HG02678 (cell line): ENCODE measurements around the gene STARD13.

ENCODE experiments used
- ATAC-seq: cut with Tn5 transposase; IDR thresholded peaks from one replicate; pipeline ENCODE4 v1.9.1; 2021; ENCODE audit warnings: mild to moderate bottlenecking, moderate library complexity; ENCODE audit not compliant: unreplicated experiment

Gene STARD13

DNA sequence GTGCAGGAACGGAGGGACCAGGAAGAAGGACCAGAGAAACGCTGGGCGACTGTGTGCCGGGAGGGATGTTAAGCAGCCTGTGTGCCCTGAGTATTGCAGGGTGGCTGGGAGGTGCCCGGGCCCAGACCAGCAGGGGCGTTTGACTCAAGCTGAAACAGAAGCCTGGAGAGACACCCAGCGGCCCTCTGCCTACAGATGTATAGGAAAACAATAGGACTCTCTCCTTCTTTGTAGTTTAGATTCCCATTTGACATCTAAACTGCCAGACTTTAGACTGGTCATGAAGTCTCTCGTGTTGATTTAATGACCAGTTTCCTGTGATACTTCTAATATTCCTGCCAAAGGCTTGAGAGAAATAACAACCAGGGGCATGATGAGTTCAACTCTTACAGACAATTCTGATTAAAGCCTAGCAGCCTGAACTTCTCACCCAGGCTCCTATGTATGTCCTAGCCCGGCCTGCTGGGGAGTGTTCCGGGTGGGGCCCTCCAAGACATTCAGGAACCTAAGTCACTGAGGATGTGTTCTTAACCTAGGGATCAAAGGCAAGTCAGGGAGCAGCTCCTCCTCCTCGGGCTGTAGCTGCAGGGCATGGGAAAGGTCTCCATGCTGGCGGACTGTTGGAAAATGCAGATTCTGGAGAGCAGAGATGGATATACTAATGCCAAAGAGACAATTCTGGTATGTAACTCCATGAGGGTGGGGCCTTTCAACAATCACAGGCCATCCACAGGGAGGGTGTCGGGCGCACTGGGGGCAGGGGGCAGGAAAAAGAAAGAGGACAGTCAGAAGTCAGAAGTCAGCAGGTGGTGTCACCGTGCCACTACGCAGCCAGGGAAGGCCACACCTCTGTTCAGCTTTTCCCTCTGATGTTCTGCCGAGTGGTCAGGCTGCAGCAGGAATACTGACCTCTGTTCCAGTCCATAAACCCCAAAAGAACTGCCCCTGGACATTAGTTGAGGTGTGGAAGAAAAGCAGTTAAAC, 131.8 kb downstream of the STARD13 start:
- ATAC-seq: no peak

- no peak for ATAC-seq
Measured at GRCh38 chr13:33152389-33152788, 133.2 kb downstream of the STARD13 start.

- no peak for ATAC-seq
Measured at GRCh38 chr13:33150662-33151061, 134.9 kb downstream of the STARD13 start.

GRCh38 chr13:33150126-33150525, 135.4 kb downstream of the STARD13 start:
- ATAC-seq: no peak

DNA sequence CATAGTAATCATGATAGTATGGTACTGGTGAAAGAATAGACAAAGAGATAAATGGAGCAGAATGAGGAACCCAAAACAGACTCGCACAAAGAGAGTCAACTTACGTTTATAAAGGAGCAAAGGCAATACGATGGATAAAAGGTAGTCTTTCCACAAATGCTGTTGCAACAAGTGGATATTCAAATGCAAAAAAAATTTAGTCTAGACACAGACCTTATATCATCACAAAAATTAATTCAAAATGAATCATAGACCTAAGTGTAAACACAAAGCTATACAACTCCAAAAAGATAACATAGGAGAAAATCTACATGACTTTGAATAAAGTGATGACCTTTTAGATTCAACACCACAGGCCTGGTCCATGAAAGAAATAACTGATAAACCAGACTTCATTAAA, 137.7 kb downstream of the STARD13 start:
- ATAC-seq: no peak

- ATAC-seq: peak; percentile 79
Measured at GRCh38 chr13:33146843-33147611, 138.5 kb downstream of the STARD13 start.

DNA sequence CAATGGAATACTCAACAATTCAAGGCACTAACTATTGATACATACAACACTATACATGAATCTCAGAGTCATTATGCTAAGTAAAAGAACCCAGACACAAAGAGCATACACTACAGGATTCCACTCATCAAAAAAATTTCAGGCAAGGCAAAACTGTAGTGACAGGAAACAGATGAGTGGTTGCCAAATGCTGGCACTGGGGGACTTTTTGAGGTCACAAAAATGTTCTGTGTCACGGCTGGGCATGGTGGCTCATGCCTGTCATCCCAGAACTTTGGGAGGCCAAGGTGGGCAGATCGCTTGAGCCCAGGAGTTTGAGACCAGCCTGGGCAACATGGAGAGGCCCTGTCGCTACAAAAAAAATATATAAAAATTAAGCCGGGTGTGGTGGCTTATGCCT, 139.9 kb downstream of the STARD13 start:
- no peak for ATAC-seq

GRCh38 chr13:33144358-33144784, 141.2 kb downstream of the STARD13 start:
- no peak for ATAC-seq

DNA sequence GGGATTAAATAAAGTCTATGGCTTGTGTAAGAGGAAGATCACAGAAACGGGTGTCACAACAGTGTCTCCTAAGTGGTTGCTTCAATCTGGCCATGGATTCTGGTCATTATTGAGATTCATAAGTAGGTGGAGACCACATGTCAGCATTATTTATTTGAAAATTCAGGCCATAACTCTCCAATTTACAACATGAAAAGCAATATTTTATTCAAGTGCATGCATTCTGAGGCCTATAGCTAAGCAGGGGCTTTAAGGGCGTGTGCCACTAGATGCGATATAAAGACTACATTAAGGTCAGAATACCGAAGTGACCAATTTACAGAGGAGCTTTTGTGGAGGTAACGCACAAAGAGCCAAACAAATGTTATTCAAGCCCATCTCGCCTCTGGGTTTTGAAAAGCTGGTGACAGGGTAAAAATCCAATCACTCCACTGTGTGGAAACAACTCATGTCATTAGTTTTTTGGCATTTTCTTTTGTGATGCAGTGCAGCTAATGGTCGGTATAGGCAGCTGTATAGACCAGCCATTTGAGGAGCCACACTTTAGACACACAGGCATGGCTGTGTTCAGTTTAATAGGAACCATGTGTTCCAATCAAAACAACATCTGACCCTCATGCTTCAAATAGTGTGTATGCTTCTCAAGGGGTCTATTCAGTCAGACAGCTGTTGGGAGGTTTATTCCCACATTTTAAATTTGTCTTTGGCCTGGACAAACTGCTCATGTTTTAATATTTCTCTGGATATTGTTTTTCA, 145.6 kb downstream of the STARD13 start:
- no peak for ATAC-seq

DNA sequence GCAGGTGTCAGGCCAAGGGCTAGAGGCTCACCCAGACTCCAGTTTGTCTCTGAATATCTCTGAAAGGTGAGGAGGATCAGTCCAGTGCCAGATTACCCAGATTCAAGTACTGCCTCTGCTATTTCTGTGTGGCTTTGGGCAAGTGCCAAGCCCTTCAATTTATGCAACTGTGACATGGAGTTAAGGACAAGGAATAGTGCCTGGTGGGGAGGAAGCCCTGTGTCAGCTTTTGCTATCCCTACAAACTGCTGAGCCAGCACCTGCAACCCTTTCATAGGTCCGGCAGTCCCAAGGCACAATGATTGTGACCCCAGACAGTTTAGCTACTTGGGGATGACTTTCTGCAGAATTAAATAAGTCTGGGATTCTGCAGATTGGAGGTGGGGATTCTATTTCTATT, 146.4 kb downstream of the STARD13 start:
- ATAC-seq: no peak

DNA sequence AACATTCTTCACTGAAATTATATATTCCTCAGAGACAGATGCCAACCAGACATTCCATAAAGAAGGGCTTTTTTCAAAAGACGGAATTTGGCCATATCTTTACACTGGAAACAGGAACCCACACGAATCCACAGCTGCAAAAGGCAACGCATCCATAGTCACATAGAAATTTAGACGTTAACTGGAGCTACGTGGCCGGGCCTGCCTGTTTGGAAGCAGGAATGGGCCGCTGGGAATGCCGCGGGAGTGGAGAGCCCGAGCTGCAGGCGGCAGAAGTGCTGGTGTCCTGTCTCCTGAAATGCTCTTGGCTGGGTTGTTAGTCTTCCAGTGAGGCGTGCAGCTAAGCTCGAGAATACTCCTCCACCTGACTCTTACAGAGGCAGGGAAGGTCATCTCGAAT, 147.1 kb downstream of the STARD13 start:
- no peak for ATAC-seq

- no peak for ATAC-seq
Measured at GRCh38 chr13:33137721-33138120, 147.8 kb downstream of the STARD13 start.

- ATAC-seq: peak; percentile 86
Measured at GRCh38 chr13:33135097-33135496, 150.5 kb downstream of the STARD13 start.

- ATAC-seq: no peak
Measured at GRCh38 chr13:33134213-33134612, 151.3 kb downstream of the STARD13 start.

- ATAC-seq: no peak
Measured at GRCh38 chr13:33132644-33133440, 152.7 kb downstream of the STARD13 start.

DNA sequence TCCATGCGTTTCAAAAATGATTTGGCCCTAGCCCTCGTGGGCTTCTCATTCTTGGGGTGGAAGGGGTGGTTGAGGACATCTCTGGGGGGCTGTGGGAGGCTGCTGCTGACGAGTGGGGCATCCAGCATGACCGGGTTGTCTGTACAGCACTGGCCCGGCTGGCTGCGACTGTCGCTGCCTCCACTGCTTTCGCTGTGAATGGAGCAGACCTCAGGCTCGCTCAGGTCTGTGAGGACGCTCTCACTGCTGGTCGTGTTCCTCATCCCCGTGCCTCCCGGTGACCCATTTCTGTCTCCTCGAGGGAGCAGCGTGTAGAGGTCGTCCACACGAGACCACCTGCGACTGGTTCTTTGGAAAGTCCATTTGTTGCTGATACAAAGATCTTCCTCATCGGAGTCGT, 155.7 kb downstream of the STARD13 start:
- ATAC-seq: no peak

- no peak for ATAC-seq
Measured at GRCh38 chr13:33129094-33129832, 156.3 kb downstream of the STARD13 start.

DNA sequence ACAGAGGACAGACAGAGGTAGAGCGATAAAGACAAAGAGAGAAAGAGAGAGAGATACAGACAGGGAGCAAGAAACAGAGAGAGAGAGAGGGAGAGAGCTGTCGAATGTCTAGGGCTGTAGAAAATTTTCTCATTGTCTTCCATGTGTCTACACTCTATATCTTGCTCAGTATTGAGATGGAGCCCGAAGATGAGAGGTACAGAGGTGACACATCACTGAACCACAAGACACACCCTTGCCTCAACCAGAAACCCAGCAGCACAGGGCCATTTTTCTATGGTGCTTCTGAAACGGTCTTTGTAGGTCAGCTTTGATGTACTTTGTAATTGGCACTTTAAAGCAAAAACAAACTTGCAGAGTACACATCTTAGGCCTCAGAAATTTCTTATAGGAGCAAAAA, 157.4 kb downstream of the STARD13 start:
- no peak for ATAC-seq

GRCh38 chr13:33127009-33127551, 158.5 kb downstream of the STARD13 start:
- no peak for ATAC-seq
